ENCODE measurements around the gene C12orf43.

C12orf43 gene

GRCh38 chr12:120972870-120973543, 43.3 kb downstream of the C12orf43 start:
- DNase-seq, result no peak

GRCh38 chr12:120971299-120972180, 44.7 kb downstream of the C12orf43 start:
- peak; percentile 71 for DNase-seq

- no peak for DNase-seq
These were observed 46.0 kb downstream of the C12orf43 start for GRCh38 chr12:120970310-120970709.

- DNase-seq, result no peak
These were observed 50.7 kb downstream of the C12orf43 start for GRCh38 chr12:120965534-120966091.

GRCh38 chr12:120964298-120964697, 52.0 kb downstream of the C12orf43 start:
- no peak for DNase-seq

GRCh38 chr12:120962532-120963020, 53.7 kb downstream of the C12orf43 start:
- no peak for DNase-seq

- no peak for DNase-seq
These were observed 54.4 kb downstream of the C12orf43 start for GRCh38 chr12:120961604-120962531.

- no peak for DNase-seq
These were observed 55.6 kb downstream of the C12orf43 start for GRCh38 chr12:120960657-120961056.

GRCh38 chr12:120959111-120959878, 57.0 kb downstream of the C12orf43 start:
- DNase-seq, result no peak

- DNase-seq, result no peak
These were observed 59.5 kb downstream of the C12orf43 start for GRCh38 chr12:120956579-120957300.

GRCh38 chr12:120955232-120955631, 61.1 kb downstream of the C12orf43 start:
- DNase-seq, result no peak

- no peak for DNase-seq
These were observed 65.5 kb downstream of the C12orf43 start for GRCh38 chr12:120950807-120951206.
